Left kidney (tissue), 8 donors: Measurements from ENCODE around the gene EIF3B. TPM values are rescaled to one million over a fixed set of nuclear protein-coding genes. Genes with fewer than 3 reads are reported as not detected.
"Not testable (repeated sequence)": the region's sequence is repeated elsewhere in the genome, so short reads cannot be mapped to it uniquely, and the experiment has no call there.

Experiments used
- DNase-seq: peaks from one replicate; pipeline ENCODE4 v3.0.0-alpha.2; 2013
- long read RNA-seq, 8 donors: transcript quantifications; one replicate each; lab custom pipeline, GENCODE V29; 2026
- polyA plus RNA-seq: library from polyadenylated mRNA; unstranded; fragments of 120-200 nt; gene quantifications from one replicate; pipeline ENCODE4 v1.2.1, GENCODE V29; 2013; ENCODE audit not compliant: insufficient read length

The EIF3B gene
- polyA plus RNA-seq, result 187 TPM
- long read RNA-seq, donor 1, transcript EIF3B-201 (19 exons, 3,055 nt), result minor isoform, 11 of 40 reads
- long read RNA-seq, donor 1, transcript EIF3B-202 (19 exons, 2,966 nt), result major isoform, 15 of 40 reads
- long read RNA-seq, donor 1, partial matches to known transcripts, result 10 of 40 reads
- long read RNA-seq, donor 1, other reads (novel, unspliced or antisense), result 0 of 40 reads
- long read RNA-seq, donor 2, transcript EIF3B-202 (19 exons, 2,966 nt), result minor isoform, 8 of 21 reads
- long read RNA-seq, donor 2, transcript EIF3B-201 (19 exons, 3,055 nt), result major isoform, 11 of 21 reads
- long read RNA-seq, donor 2, partial matches to known transcripts, result 0 of 21 reads
- long read RNA-seq, donor 2, other reads (novel, unspliced or antisense), result 0 of 21 reads
- long read RNA-seq, donor 3, transcript EIF3B-201 (19 exons, 3,055 nt), result major isoform, 5 of 8 reads
- long read RNA-seq, donor 3, partial matches to known transcripts, result 0 of 8 reads
- long read RNA-seq, donor 3, other reads (novel, unspliced or antisense), result 0 of 8 reads
- long read RNA-seq, donor 4, result 0 reads
- long read RNA-seq, donor 5, transcript EIF3B-201 (19 exons, 3,055 nt), result minor isoform, 9 of 38 reads
- long read RNA-seq, donor 5, transcript EIF3B-202 (19 exons, 2,966 nt), result major isoform, 18 of 38 reads
- long read RNA-seq, donor 5, partial matches to known transcripts, result 6 of 38 reads
- long read RNA-seq, donor 5, other reads (novel, unspliced or antisense), result 5 of 38 reads
- long read RNA-seq, donor 6, transcript EIF3B-202 (19 exons, 2,966 nt), result major isoform, 13 of 26 reads
- long read RNA-seq, donor 6, transcript EIF3B-201 (19 exons, 3,055 nt), result minor isoform, 12 of 26 reads
- long read RNA-seq, donor 6, partial matches to known transcripts, result 0 of 26 reads
- long read RNA-seq, donor 6, other reads (novel, unspliced or antisense), result 0 of 26 reads
- long read RNA-seq, donor 7, transcript EIF3B-201 (19 exons, 3,055 nt), result minor isoform, 9 of 55 reads
- long read RNA-seq, donor 7, transcript EIF3B-202 (19 exons, 2,966 nt), result major isoform, 16 of 55 reads
- long read RNA-seq, donor 7, partial matches to known transcripts, result 27 of 55 reads
- long read RNA-seq, donor 7, other reads (novel, unspliced or antisense), result 0 of 55 reads
- long read RNA-seq, donor 8, partial matches to known transcripts, result 7 of 16 reads
- long read RNA-seq, donor 8, other reads (novel, unspliced or antisense), result 0 of 16 reads

DNA sequence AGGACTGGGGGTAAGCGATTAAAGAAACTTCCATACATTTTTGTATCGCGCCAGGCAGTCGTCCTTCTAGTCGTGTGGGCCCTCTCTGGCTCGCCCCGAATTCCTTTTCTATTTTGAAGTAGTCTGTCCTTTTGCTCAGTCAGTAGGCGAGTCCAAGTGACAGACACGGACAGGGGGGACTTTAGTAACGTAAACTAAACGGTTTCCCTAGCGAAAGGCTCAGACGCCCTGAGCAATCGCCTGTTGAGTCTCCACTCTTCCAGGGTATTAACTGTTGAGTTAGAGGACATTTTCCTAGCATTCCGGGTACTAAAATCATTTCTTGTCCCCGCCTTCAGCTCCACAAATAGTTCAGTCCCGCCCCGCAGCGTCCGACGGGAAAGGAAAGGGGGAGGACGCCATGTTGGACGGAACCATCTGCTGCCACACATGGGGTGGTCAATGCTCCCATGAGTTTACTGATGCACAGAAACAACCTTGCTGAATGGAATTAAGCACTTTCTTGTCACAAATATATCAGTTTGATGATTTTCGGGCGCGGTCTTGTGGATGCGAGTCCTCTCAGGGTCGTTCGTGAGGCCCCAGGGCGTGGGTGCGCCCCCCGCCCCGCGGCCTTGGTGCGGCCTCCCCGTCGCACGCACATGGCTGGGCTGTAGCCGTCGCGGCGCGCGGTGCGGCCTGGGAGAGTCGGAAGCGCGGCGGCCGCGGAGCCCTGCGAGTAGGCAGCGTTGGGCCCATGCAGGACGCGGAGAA, at the start of gene EIF3B:
Gene EIF3B, plus strand, starts transcription at position 642 of the 753 bp plus-strand sequence. Its CDS starts 95 bp downstream, at position 737.
- DNase-seq, result peak; percentile 94

DNA sequence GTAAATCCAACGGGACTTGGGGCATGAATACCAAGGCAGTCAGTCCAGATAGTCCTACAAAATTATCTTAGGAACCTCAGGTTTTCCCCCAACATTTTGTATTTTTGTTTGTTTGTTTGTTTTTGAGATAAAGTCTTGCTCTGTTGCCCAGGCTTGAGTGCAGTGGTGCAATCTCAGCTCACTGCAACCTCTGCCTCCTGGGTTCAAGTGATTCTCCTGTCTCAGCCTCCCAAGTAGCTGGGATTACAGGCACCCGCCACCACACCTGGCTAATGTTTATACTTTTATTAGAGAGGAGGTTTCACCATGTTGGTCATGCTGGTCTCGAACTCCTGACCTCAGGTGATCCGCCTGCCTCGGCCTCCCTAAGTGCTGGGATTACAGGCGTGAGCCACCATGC, 49.4 kb upstream of the EIF3B start:
- not testable (repeated sequence) for DNase-seq

DNA sequence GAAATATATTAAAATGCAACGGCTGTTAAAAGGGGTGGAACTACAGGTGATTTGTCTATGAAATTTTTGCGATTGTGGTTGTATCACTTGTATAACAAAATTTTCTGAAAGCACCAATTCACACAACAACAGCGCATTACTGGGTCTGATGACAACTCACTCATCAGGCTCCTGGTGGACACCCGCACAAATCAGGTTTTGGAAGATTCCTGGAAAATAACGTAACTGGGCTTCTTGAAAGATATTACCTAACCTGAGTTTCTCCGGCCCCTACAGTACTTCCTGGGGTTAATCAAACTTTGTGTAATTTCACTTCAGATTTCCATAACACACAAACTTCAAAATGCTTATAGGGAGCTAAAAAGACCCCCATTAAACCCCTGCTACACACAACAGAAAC, 47.9 kb upstream of the EIF3B start:
- DNase-seq, result no peak

DNA sequence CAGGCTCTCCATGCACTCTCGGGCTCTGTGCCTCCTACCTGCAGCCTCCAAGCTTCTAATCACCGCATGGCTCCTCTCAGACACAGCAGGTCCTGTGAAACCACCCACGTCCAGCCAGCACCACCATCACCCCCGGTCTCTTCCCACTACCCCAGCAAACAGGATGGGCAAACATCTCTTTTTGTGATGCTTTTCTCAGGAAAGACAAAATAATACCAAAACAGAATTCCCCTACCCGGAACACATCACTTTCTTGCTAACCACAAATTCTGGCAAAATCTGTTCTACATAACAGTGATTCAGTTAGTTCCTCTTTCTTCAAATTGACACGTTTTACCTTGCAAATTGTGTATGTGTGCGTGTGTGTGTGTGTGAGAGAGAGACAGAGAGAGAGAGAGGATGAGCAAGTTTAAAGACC, 46.9 kb upstream of the EIF3B start:
- DNase-seq, result no peak

DNA sequence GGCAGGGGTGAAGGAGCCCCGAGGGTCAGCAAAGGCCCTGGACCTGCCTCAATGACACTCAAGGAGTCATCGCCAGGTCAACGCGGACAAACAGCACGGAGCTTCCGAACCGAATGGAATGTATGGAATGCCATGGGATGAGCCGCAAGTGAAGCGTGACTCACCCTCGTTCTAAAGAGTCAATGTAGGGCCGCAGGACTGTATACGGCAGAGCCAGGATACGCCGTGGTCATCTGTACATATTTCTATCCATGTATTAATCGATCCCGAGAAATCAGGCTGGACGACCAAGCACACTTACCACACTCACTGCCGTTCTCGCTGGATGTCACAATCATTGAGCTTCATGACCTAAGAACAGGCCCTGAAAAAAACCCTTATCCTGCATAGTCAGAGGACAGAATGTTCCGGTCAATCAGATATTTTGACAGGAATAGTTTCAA, 44.7 kb upstream of the EIF3B start:
- DNase-seq, result peak; percentile 63

DNA sequence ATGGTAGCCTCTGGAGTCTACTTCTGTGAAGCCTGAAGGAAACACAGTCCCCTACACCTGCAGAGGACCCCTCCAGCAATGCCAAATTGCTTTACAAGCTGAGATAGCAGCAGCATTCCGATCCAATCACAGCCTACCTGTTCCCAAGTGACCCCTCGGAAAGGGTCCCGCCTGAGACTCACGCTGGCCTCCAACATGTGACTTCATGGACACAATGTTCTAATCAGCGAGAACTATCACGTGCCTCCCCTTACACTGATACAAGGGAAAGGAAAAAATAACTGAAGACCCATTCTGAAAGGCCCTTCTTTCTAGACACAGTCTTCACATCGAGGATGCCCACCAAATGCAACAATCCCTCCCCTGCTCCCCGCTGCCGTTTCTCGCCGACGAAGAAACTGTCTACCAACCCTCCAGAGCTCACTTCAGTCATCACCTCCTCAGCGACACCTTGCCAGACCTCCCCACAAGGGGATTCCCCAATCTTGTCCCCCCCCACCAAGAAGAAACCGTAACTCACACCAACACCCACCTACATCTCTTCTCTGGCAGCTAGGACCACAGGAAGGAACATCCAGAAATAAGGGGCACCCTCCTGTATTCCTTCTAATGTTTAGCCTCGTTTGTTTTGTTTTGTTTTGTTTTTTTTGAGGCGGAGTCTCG, 42.2 kb upstream of the EIF3B start:
- no peak for DNase-seq

DNA sequence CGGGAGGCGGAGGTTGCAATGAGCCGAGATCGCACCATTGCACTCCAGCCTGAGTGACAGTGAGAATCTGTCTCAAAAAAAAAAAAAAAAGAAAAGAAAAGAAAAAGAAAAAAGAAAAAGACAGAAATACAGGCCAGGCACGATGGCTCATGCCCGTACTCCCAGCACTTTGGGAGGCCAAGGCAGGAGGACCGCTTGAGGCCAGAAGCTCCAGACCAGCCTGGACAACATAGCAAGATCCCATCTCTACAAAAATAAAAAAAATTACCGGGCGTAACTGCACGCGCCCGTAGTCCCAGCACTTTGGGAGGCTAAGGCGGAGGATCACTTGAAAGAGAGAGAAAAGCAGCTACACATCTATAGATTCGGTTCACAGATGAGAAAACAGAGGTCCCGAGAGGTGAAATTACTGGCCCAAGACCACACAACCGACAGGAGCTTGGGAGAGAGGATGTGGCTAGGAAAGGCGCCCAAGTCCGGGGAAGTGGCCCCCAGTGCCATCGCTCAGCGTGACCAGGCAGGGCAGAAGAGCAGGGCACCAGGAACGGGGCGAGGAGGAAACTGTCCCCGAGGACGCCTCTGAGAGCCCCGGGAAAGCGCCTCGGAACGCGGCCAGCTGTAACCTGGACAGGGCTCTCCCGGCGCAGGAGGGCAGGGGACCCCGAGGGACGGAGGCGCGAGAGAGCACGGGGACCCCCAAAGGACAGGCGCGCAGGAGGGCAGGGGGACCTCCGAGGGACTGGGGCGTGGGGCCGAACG, 41.0 kb upstream of the EIF3B start:
- DNase-seq, result no peak

DNA sequence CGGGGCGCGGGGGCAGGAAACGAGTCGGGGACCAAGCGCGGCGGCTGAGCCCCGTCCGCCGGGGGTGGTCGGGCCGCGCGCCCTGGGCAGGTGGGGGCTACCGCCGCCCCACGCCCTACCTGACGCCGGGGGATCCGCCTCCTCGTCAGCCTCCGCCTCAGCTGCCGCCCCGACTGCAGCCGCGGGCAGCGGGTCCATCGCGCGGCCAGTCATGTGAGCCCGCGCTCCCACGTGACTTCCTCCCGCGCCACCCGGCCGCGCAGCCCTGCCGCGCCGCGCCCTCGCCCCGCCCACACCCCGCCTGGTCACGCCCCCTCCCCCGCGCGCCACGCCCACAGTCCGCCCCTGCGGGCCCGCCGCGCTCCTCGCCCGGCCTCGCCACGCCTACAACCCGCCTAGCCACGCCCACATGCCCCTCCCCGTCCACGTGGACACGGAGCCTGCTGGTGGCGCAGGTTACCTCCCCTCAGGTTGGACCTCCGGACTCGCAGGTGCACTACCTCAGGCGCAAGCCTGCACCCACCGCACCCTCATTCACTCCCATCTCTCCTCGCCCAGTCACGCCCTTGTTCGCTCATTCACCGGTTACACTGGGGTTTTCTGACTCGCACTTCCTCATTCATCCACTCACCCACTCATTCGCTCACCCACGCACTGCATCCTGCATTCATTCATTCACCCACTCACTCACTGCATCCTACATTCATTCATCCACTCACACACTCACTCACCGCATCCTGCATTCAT, 40.2 kb upstream of the EIF3B start, which contains the start of gene SNX8:
Gene SNX8, minus strand, starts transcription at position 233 of the 747 bp plus-strand sequence. Its CDS starts 20 bp downstream, at position 213.
- peak; percentile 71 for DNase-seq

DNA sequence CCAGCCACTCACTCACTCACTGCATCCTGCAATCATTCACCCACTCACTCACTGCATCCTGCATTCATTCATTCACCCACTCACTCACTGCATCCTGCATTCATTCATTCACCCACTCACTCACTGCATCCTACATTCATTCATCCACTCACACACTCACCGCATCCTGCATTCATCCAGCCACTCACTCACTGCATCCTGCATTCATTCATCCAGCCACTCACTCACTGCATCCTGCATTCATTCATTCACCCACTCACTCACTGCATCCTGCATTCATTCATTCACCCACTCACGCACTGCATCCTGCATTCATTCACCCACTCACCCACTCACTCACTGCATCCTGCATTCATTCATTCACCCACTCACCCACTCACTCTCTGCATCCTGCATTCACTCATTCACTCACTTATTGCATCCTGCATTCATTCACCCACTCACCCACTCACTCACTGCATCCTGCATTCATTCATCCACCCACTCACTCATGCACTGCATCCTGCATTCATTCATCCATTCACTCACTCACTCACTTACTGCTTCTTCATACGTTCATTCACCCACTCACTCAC, 39.6 kb upstream of the EIF3B start:
- not testable (repeated sequence) for DNase-seq

DNA sequence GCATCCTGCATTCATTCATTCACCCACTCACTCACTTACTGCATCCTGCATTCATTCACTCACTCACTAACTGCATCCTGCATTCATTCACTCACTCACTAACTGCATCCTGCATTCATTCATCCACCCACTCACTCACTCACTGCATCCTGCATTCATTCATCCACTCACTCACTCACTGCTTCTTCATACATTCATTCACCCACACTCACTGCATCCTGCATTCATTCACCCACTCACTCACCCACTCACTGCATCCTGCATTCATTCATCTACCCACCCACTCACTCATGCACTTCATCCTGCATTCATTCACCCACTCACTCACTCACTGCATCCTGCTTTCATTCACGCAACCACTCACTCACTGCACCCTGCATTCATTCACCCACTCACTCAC, 38.8 kb upstream of the EIF3B start:
- no peak for DNase-seq

DNA sequence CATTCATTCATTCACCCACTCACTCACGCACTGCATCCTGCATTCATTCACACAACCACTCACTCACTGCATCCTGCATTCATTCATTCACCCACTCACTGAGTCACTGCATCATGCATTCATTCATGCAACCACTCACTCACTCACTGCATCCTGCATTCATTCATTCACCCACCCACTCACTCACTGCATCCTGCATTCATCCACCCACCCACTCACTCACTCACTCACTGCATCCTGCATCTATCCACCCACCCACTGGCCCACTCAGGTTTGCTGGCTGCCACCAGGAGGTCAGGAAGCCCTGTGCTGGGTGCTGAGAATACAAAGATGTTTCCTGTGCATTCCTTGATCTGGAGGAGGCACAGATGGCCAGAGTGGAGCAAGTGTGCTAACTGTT, 38.0 kb upstream of the EIF3B start:
- DNase-seq, result no peak

DNA sequence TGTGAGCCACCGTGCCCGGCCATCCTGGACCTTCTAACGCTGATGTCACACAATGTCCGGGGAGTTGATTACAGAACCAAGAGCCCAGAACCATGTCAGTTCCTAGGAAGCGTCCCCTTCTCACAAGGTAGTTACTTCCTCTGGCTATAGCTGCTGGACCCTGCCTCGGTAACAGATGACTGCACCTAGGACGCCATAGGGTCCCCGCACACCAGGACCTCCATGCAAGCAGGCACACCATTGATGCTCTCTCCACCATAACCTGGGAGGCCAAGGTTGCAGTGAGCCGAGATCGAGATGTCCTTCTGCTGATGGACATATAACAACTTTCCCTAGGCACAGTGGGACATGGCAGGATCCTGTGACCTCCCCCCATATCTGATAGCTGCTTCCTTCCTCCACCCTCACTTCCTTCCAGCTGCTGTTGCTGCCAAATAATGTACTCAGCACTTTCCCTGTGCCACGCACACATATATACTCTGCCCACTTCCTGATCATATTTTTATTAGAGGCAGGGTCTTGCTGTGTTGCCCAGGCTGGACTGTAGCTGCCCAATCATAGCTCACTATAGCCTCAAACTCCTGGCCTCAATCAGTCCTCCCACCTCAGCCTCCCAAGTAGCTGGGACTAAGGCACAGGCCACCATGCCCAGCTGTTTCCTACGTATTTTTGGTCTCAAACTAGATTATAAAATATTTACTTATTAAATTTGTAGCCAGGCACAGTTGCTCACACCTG, 36.9 kb upstream of the EIF3B start:
- no peak for DNase-seq

DNA sequence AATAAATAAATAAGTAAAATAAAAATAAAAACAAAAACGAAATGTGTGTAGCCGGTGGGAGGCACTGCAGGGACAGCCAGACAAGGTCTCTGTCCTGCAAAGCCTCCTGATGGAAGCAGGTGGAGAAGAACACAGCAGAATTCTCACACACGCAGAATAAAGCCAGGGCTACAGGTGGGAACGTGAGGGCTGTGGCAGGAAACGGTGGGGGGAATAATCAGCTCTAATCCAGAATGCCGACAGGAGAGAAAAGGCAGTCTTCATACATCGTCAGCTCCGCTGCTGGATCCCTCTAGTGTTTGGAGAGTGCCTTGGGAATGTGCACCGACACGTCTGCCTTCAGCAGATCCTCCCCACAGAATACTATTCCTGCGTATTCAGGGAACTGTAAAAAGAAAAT, 33.6 kb upstream of the EIF3B start:
- no peak for DNase-seq

DNA sequence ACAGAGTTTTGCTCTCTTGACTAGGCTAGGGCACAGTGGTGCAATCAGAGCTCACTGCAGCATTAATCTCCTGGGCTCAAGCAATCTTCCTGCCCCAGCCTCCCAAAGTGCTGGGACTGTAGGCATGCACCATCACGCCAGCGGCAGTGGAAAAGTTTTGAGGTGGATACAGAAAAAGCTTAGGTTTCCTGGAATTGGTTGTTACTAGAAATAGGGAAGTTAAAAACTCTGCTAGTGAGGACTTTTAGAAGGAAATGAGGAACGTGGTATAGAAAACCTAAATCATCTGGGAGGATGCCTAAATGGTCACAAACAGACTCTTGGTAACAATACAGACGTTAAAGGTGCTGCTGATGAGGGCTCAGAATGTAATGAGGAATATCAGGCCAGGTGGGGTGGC, 29.5 kb upstream of the EIF3B start:
- no peak for DNase-seq

DNA sequence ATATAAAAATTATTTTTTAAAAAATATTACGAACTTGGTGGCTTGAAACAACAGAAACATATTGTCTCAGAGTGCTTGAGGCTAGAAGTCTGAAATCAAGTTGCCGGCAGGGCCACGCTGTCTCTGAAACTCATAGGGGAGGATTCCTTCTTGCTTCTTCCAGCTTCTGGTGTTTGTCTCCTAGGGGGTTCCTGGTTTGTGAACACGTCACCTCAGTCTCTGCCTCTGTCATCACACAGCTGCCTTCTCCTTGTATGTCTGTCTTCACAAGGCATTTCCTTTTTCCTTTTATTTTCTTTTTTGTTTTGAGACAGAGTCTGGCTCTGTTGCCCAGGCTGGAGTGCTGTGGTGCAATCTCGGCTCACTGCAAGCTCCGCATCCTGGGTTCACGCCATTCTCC, 27.7 kb upstream of the EIF3B start:
- no peak for DNase-seq

DNA sequence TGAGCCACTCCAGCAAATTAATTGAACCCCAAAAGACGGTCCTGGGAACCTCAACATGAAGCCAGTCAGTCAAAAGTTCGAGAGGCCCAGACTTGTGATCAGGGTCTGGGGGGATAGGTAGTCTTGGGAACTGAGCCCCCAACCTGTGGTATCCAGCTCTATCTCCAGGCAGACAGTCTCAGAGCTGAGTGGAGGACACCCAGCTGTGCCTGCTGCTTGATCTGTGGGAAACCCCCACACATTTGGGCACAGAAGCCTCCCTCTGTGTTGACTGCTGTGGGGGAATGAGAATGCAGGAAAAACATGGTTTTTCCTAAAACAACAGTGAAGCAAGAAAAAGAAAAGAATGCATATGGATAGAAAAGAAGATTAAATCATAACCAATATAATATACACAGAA, 24.1 kb upstream of the EIF3B start:
- DNase-seq, result no peak

DNA sequence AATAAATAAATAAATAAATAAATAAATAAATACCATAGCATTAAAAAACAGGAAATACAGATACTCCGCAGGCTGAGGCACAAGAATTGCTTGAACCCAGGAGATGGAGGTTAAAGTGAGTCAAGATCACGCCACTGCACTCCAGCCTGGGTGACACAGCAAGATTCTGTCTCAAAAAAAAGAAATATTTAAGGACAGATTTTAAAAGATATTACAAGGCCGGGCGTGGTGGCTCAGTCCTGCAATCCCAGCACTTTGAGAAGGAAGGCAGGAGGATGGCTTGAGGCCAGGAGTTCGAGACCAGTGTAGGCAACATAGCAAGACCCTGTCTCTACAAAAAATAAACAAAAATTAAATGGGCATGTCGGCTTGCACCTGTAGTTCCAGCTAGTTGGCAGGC, 22.9 kb upstream of the EIF3B start:
- DNase-seq, result no peak

DNA sequence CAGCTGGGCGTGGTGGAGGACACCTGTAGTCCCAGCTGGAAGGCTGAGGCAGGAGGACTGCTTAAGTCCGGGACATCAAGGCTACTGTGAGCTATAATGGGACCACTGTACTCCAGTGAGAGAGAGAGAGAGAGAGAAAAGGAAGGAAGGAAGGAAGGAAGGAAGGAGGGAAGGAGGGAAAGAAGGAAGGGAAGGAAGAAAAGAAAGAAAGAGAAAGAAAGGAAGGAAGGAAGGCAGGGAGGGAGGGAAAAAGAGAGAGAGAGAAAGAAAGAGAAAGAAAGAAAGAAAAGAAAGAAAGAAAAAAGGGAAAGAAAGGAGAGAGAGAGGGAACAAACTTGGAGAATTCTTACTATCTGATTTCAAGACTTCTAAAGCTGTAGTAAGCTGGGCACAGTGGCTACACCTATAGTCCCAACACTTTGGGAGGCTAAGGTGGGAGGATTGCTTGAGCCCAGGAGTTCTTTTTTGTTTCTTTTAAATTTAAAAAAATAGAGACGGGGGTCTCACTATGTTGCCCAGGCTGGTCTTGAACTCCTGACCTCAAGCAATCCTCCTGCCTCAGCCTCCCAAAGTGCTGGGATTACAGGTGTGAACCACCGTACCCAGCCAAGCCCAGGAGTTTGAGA, 21.9 kb upstream of the EIF3B start:
- not testable (repeated sequence) for DNase-seq
